Activated CD8-positive, alpha-beta memory T cell treated with anti-CD3 and anti-CD28 coated beads, Interleukin-2, amount 10 ng/mL, durations not matched to agents 7 days and 5 days (primary cell): ENCODE results near the gene C1orf94. TPM values are rescaled to one million over a fixed set of nuclear protein-coding genes. Genes with fewer than 3 reads are reported as not detected.

Experiments
- ATAC-seq: fragments of 150-1000 bp; cut with Tn5 transposase; one replicate; pipeline ENCODE4 v1.10.0; 2021; ENCODE audit warnings: moderate library complexity
- CTCF ChIA-PET: fragments of 350-600 bp; sonication (Branson Sonifier 250); formaldehyde crosslinking; loops from one replicate; lab custom pipeline; 2021; ENCODE audit warnings: antibody characterized with exemption; lab: Charles Lee
- DNase-seq: peaks from one replicate; pipeline ENCODE4 v3.0.0-alpha.2; 2020
- H3K27ac Mint-ChIP-seq: one replicate; pipeline ENCODE4 v1.8.0; 2021; ENCODE audit warnings: mild to moderate bottlenecking, mixed read lengths
- H3K27me3 Mint-ChIP-seq: one replicate; pipeline ENCODE4 v1.8.0; 2021; ENCODE audit warnings: mixed read lengths
- H3K36me3 Mint-ChIP-seq: one replicate; pipeline ENCODE4 v1.8.0; 2021; ENCODE audit warnings: mild to moderate bottlenecking, mixed read lengths
- H3K4me1 Mint-ChIP-seq: one replicate; pipeline ENCODE4 v1.8.0; 2021; ENCODE audit warnings: mixed read lengths
- H3K4me3 Mint-ChIP-seq: one replicate; pipeline ENCODE4 v1.8.0; 2021; ENCODE audit warnings: mild to moderate bottlenecking, moderate library complexity, mixed read lengths
- H3K9me3 Mint-ChIP-seq: one replicate; pipeline ENCODE4 v1.8.0; 2022; ENCODE audit warnings: low read depth, mixed read lengths
- total RNA-seq, 2 experiments: library from RNA; stranded (reverse); gene quantifications; one replicate each; pipeline ENCODE4 v1.2.3, GENCODE V29; 2021

Gene C1orf94
- total RNA-seq = not detected

GRCh38 chr1:34176830-34177603, at the start of gene C1orf94:
TSS of gene C1orf94 (plus strand) at chr1:34176907. CDS start at chr1:34177790, 883 bp downstream.
- no peaks in the 10 kb centered on the region for H3K4me1 Mint-ChIP-seq
- H3K36me3 Mint-ChIP-seq = no peaks in the 10 kb centered on the region
- CTCF ChIA-PET = no interaction called here
- H3K9me3 Mint-ChIP-seq = no peaks in the 10 kb centered on the region
- no peak within 1 kb of the TSS for H3K4me3 Mint-ChIP-seq
- H3K27ac Mint-ChIP-seq = no peak within 1 kb of the TSS
- ATAC-seq (no peak), DNase-seq (no peak)
- peaks cover 36% of the 10 kb centered on the region for H3K27me3 Mint-ChIP-seq

DNA sequence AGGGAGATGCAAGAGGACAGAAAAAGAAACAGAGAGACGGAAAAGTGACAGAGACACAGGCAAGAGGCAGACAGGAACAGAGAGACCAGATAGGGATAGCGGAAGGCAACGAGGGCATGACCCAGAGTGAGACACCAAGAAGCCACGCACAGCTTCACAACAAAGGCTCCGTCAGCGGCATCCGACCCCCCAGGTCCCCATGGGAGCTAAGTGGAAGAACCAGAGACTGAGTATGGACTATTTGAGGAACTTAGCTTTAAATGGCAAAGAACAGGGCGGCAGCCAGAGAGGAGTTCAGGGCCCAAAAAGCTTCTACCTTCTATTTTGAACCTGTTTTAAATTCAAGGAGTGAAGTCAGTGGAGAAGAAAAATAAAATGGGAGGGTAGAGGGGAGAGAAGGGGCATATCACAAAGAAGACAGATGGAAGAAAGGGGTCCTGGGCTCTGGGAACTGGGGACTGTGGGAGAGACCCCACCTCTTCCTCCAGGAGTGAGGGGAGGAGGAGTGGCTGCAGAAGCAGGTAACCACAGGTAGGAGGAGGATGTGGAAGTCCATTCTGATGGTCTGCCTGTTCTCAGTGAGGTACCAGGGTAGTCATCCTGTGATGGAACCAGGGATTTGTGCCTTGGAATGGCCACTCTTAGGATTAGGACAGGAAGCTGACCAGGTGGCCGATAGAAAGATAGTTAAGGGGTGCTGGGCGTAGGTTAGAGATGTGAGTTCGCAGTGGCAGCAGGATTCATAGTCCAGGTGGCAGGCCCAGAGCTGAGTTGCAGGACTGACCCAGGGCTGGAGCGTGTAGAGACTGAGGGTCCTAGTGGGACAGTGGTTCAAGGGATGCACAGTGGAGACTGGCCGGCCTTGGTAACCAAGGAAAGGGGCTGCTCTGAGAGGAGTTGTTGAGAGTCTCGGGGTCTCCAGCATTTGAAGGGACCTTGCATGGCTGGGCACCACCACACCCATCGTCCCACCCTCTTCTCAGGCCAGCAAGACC, 49.4 kb upstream of the C1orf94 start:
- Mint-ChIP-seq H3K4me1 (no peaks in the 10 kb centered on the region), H3K9me3 (no peaks in the 10 kb centered on the region), H3K36me3 (no peaks in the 10 kb centered on the region), H3K27me3 (no peaks in the 10 kb centered on the region), H3K4me3 (no peak overlapping the region), H3K27ac (no peak overlapping the region)
- no peak for DNase-seq
- no peak for ATAC-seq
- CTCF ChIA-PET = no interaction called here

- Mint-ChIP-seq H3K4me1 (no peaks in the 10 kb centered on the region), H3K36me3 (no peaks in the 10 kb centered on the region), H3K4me3 (no peak overlapping the region), H3K9me3 (no peaks in the 10 kb centered on the region), H3K27me3 (no peaks in the 10 kb centered on the region), H3K27ac (no peak overlapping the region)
- ATAC-seq (no peak), DNase-seq (no peak)
- CTCF ChIA-PET = no interaction called here
Observed at GRCh38 chr1:34128186-34128889, 48.4 kb upstream of the C1orf94 start.

DNA sequence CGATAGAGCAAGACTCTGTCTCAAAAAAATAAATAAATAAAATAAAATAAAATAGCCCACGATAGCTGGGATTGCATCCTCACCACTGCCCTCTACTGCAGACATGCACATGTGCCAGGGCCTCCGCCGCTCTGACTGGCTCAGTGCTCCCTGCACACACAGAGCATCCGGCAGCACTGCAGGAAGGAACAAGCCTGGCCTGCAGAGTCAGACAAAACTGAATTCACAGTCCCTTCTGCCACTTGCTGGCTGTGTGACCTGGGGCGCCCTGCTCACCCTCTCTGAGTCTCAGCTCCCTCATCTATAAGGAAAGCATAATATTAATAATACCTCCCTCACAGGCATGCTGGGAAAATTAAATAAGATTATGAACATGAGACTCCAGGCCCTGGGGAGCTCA, 47.1 kb upstream of the C1orf94 start:
- H3K27me3 Mint-ChIP-seq = no peaks in the 10 kb centered on the region
- no peaks in the 10 kb centered on the region for H3K9me3 Mint-ChIP-seq
- ATAC-seq = no peak
- CTCF ChIA-PET = no interaction called here
- no peak overlapping the region for H3K4me3 Mint-ChIP-seq
- H3K36me3 Mint-ChIP-seq = no peaks in the 10 kb centered on the region
- DNase-seq = no peak
- no peak overlapping the region for H3K27ac Mint-ChIP-seq
- H3K4me1 Mint-ChIP-seq = no peaks in the 10 kb centered on the region

GRCh38 chr1:34130306-34130705, 46.4 kb upstream of the C1orf94 start:
- Mint-ChIP-seq H3K27ac (no peak overlapping the region), H3K4me1 (no peaks in the 10 kb centered on the region), H3K9me3 (no peaks in the 10 kb centered on the region), H3K36me3 (no peaks in the 10 kb centered on the region), H3K4me3 (no peak overlapping the region), H3K27me3 (no peaks in the 10 kb centered on the region)
- no peak for ATAC-seq
- no peak for DNase-seq
- CTCF ChIA-PET = no interaction called here

- DNase-seq (no peak), ATAC-seq (no peak)
- no peak overlapping the region for H3K4me3 Mint-ChIP-seq
- no peak overlapping the region for H3K27ac Mint-ChIP-seq
- no peaks in the 10 kb centered on the region for H3K4me1 Mint-ChIP-seq
- H3K27me3 Mint-ChIP-seq = no peaks in the 10 kb centered on the region
- H3K9me3 Mint-ChIP-seq = no peaks in the 10 kb centered on the region
- CTCF ChIA-PET = no interaction called here
- H3K36me3 Mint-ChIP-seq = no peaks in the 10 kb centered on the region
Observed at GRCh38 chr1:34131396-34132160, 45.1 kb upstream of the C1orf94 start.

DNA sequence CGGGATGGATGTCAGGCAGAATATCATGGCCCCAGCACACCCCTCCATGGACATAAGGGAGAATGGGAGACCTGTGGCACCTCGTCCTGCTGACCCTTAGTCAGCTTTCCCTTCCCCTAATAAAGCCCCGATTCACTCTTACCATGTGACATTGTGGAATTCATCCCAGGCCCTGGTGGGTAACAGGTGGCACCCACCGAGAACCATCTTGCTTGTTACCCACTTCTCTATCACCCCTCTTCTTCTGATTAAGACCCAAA, 44.6 kb upstream of the C1orf94 start:
- DNase-seq (no peak), ATAC-seq (no peak)
- CTCF ChIA-PET = no interaction called here
- H3K9me3 Mint-ChIP-seq = no peaks in the 10 kb centered on the region
- no peak overlapping the region for H3K4me3 Mint-ChIP-seq
- H3K4me1 Mint-ChIP-seq = no peaks in the 10 kb centered on the region
- no peaks in the 10 kb centered on the region for H3K36me3 Mint-ChIP-seq
- H3K27me3 Mint-ChIP-seq = no peaks in the 10 kb centered on the region
- no peak overlapping the region for H3K27ac Mint-ChIP-seq

GRCh38 chr1:34137411-34137810, 39.3 kb upstream of the C1orf94 start:
- H3K4me1 Mint-ChIP-seq = no peaks in the 10 kb centered on the region
- no peaks in the 10 kb centered on the region for H3K27me3 Mint-ChIP-seq
- H3K36me3 Mint-ChIP-seq = no peaks in the 10 kb centered on the region
- CTCF ChIA-PET = no interaction called here
- ATAC-seq (no peak), DNase-seq (no peak)
- H3K4me3 Mint-ChIP-seq = no peak overlapping the region
- H3K9me3 Mint-ChIP-seq = no peaks in the 10 kb centered on the region
- H3K27ac Mint-ChIP-seq = no peak overlapping the region

DNA sequence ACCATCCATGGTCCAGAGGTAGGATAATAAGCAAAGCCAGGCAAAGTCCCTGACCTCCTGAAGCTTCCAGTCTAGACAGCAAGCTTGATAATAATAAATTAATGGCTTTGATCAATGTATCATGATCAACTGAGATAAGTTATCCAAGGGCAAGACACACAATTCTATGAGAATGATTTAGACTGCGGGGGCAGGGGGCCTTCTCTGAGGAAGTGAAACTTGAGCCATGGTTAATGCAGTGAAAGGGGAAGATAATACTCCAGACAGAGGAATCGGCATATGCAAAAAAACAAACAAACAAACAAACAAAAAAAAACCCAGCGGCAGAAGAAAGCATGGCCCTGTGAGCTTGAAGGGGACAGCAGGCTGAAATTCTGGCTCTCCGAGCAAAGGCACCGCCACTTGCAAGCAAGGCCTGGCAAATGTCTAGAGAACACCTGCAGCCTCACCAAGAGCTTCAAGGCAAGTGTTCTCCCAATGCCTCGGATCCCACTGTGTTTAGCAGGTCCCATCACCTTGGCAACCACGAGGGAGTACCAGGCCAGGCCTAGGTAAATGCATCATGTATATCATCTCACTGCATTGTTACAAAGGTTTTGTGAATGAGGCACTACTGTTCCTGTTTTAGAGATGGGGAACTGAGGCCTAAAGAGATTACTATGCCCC, 36.6 kb upstream of the C1orf94 start:
- CTCF ChIA-PET = no interaction called here
- Mint-ChIP-seq H3K27ac (no peak overlapping the region), H3K4me1 (no peaks in the 10 kb centered on the region), H3K36me3 (no peaks in the 10 kb centered on the region), H3K4me3 (no peak overlapping the region), H3K27me3 (no peaks in the 10 kb centered on the region), H3K9me3 (no peaks in the 10 kb centered on the region)
- ATAC-seq (no peak), DNase-seq (no peak)

DNA sequence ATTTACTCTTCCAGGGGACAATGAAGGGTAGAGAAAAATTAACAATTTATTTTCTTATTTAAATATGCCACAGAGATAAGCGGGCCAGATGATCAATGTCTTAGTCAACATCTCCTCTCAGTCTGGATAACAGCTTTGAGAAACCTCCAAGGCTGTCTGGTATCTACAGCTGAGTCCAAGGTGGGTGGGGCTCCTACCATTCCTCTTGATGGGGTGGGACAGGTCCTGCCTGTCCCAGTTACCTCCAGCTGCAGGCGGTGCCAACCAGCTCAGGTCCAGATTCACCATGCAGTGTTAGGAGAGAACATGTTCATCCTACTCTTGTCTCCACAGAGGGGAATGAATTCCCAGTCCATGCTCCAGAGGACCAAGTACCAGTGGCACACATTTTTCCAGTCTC, 32.7 kb upstream of the C1orf94 start:
- CTCF ChIA-PET = no interaction called here
- no peak for ATAC-seq
- Mint-ChIP-seq H3K36me3 (no peaks in the 10 kb centered on the region), H3K9me3 (no peaks in the 10 kb centered on the region), H3K4me3 (no peak overlapping the region), H3K27me3 (no peaks in the 10 kb centered on the region), H3K4me1 (no peaks in the 10 kb centered on the region), H3K27ac (no peak overlapping the region)
- no peak for DNase-seq

DNA sequence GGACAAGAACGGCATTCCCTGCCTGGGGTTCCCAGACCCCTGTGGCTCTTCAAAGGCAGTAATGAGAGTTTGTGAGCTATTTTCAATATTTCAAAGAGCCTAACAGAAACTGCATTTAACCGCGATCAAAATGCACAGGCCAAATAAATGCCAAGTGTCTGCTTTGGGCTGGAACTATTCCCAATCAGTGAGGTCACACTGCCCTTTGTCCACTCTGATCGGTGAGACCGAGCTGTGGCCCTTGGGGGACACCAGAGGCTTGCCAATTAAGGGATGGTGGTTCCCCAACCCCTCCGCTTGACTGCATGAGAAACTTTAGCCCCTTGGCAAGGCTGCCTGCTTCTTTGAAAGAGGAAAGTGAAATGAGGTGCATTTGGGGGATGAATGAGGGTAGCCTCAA, 31.9 kb upstream of the C1orf94 start:
- no peaks in the 10 kb centered on the region for H3K27me3 Mint-ChIP-seq
- no peak overlapping the region for H3K4me3 Mint-ChIP-seq
- H3K9me3 Mint-ChIP-seq = no peaks in the 10 kb centered on the region
- CTCF ChIA-PET = no interaction called here
- H3K27ac Mint-ChIP-seq = no peak overlapping the region
- H3K36me3 Mint-ChIP-seq = no peaks in the 10 kb centered on the region
- no peak for DNase-seq
- no peak for ATAC-seq
- no peaks in the 10 kb centered on the region for H3K4me1 Mint-ChIP-seq

- Mint-ChIP-seq H3K27me3 (no peaks in the 10 kb centered on the region), H3K36me3 (no peaks in the 10 kb centered on the region), H3K4me1 (no peaks in the 10 kb centered on the region), H3K27ac (no peak overlapping the region), H3K4me3 (no peak overlapping the region), H3K9me3 (no peaks in the 10 kb centered on the region)
- DNase-seq (no peak), ATAC-seq (no peak)
- CTCF ChIA-PET = no interaction called here
Observed at GRCh38 chr1:34147301-34147700, 29.4 kb upstream of the C1orf94 start.

GRCh38 chr1:34149501-34149900, 27.2 kb upstream of the C1orf94 start:
- no peak for DNase-seq
- no peaks in the 10 kb centered on the region for H3K4me1 Mint-ChIP-seq
- CTCF ChIA-PET = no interaction called here
- H3K27ac Mint-ChIP-seq = no peak overlapping the region
- H3K36me3 Mint-ChIP-seq = no peaks in the 10 kb centered on the region
- peaks cover 3% of the 10 kb centered on the region for H3K27me3 Mint-ChIP-seq
- no peak overlapping the region for H3K4me3 Mint-ChIP-seq
- no peaks in the 10 kb centered on the region for H3K9me3 Mint-ChIP-seq
- ATAC-seq = no peak
